Heart left ventricle (tissue), 13 donors: ENCODE results near the gene RANBP10.

Source experiments
- CTCF ChIP-seq, 12 donors: fragments of 200-600 bp; sonication (generic) in 4 of 12; IDR thresholded peaks; one replicate each; pipeline versions ENCODE4 v1.5.0 to v1.8.0; 2018 to 2022; ENCODE audit warnings: antibody characterized with exemption in 12 of 12, mild to moderate bottlenecking in 5 of 12
- POLR2A ChIP-seq, 2 donors: fragments of 450-650 bp; IDR thresholded peaks; one replicate each; pipeline ENCODE4 v1.6.1; 2017; ENCODE audit warnings: antibody characterized with exemption in 2 of 2, mild to moderate bottlenecking in 2 of 2, moderate library complexity in 2 of 2
- donor health status: ischemic (EF 13 %, LVEDD 7.1; RV severe dilation, severe dysfunction).
- donor health status: DM: no; HTN: yes; CAD: no.
- donor health status: DM: no; HTN: no; CAD: no.
- donor health status: ischemic (EF 25% LVEDD 6.9; RV normal size, moderate dysfunction).
- donor health status: ischemic (EF 25% LVEDD 5.7; RV mildly dilated, moderate dysfunction).
- donor health status: ischemic (EF 35%, LVEDD 5.7; RV mildly dilated, moderate dysfunction).
- donor health status: nonischemic (EF 11% LVEDD 7.7; RV severe dilation, severe dysfunction).
- donor health status: DM: yes; HTN: yes; CAD: no.
- donor health status: PGD.
- donor health status: ischemic (EF 29% LVEDD 5.4; RV normal size, mild dysfunction).
- donor health status: nonischemic (EF 23%, LVEDD 6.1; RV moderate dilation, normal function).

GRCh38 chr16:67704110-67704509 is 102.2 kb downstream of the RANBP10 start:
- TF ChIP-seq POLR2A (IDR thresholded peaks at IDR 0.05) (no peak), CTCF (IDR thresholded peaks at IDR 0.05) (no peak)
